ENCODE results near the gene XPO1.

- TF ChIP-seq CTCF (IDR thresholded peaks at IDR 0.05 in 8 of 11, conservative IDR thresholded peaks at IDR 0.05 in 3 of 11), result no peak
- TF ChIP-seq POLR2A (IDR thresholded peaks at IDR 0.05), result no peak
Observed at GRCh38 chr2:61575447-61575859, 37.3 kb upstream of the XPO1 start.
